Activated CD4-positive, alpha-beta T cell treated with anti-CD3 and anti-CD28 coated beads, Interleukin-2, amount 10 ng/mL, durations not matched to agents 7 days and 5 days (primary cell): ENCODE data around the gene KCNQ4. TPM values are rescaled to one million over a fixed set of nuclear protein-coding genes. Genes with fewer than 3 reads are reported as not detected.

Experiments used
- CTCF ChIA-PET: fragments of 350-600 bp; sonication (Branson Sonifier 250); formaldehyde crosslinking; loops from one replicate; lab custom pipeline; 2021; ENCODE audit warnings: antibody characterized with exemption; lab: Charles Lee
- POLR2A ChIA-PET: fragments of 350-600 bp; sonication (Branson Sonifier 250); formaldehyde crosslinking; loops from one replicate; lab custom pipeline; 2021; ENCODE audit warnings: antibody characterized with exemption; lab: Charles Lee
- DNase-seq: peaks from one replicate; pipeline ENCODE4 v3.0.0-alpha.2; 2020
- H3K27ac Mint-ChIP-seq: one replicate; pipeline ENCODE4 v1.8.0; 2021; ENCODE audit warnings: mild to moderate bottlenecking, moderate library complexity, mixed read lengths
- H3K27me3 Mint-ChIP-seq: one replicate; pipeline ENCODE4 v1.8.0; 2021; ENCODE audit warnings: mixed read lengths
- H3K36me3 Mint-ChIP-seq: one replicate; pipeline ENCODE4 v1.8.0; 2021; ENCODE audit warnings: low read depth, mixed read lengths
- H3K4me1 Mint-ChIP-seq: one replicate; pipeline ENCODE4 v1.8.0; 2021; ENCODE audit warnings: mixed read lengths
- H3K4me3 Mint-ChIP-seq: one replicate; pipeline ENCODE4 v1.8.0; 2021; ENCODE audit warnings: mild to moderate bottlenecking, moderate library complexity, mixed read lengths
- H3K9me3 Mint-ChIP-seq: one replicate; pipeline ENCODE4 v1.8.0; 2021; ENCODE audit warnings: mixed read lengths
- total RNA-seq, 2 experiments: library from RNA; stranded (reverse); gene quantifications; one replicate each; pipeline ENCODE4 v1.2.3, GENCODE V29; 2021

The KCNQ4 gene
- total RNA-seq = under 1 TPM; 0.23 to 0.52 TPM

- H3K9me3 Mint-ChIP-seq = no peaks in the 10 kb centered on the region
- no peak within 1 kb of the TSS for H3K27ac Mint-ChIP-seq
- POLR2A ChIA-PET = no interaction called here
- H3K36me3 Mint-ChIP-seq = peaks cover 7% of the 10 kb centered on the region
- no peak for DNase-seq
- H3K4me1 Mint-ChIP-seq = peaks cover 13% of the 10 kb centered on the region
- peak within 1 kb of the TSS; percentile 64 for H3K4me3 Mint-ChIP-seq
- CTCF ChIA-PET = interaction anchor here (2.0 kb wide), 1 partner anchor 11 kb away, joined by 7 read pairs; no protein-coding TSS in a partner anchor
- H3K27me3 Mint-ChIP-seq = peaks cover 36% of the 10 kb centered on the region
Observed at GRCh38 chr1:40783001-40783905, at the start of gene KCNQ4. TSS of gene KCNQ4 (plus strand) at chr1:40783787. CDS start at chr1:40784094, 307 bp downstream.

GRCh38 chr1:40734882-40735628 lies 48.5 kb upstream of the KCNQ4 start:
- H3K4me1 Mint-ChIP-seq = peaks cover 24% of the 10 kb centered on the region
- CTCF ChIA-PET = interaction anchor here (0.6 kb wide), 2 partner anchors 649 to 657 kb away, joined by 3 read pairs; no protein-coding TSS in a partner anchor

GRCh38 chr1:40736085-40736531 lies 47.5 kb upstream of the KCNQ4 start:
- POLR2A ChIA-PET = no interaction called here

More at GRCh38 chr1:40734882-40735628, 48.5 kb upstream of the KCNQ4 start:
- POLR2A ChIA-PET = no interaction called here
- Mint-ChIP-seq H3K36me3 (peaks cover 35% of the 10 kb centered on the region), H3K27me3 (no peaks in the 10 kb centered on the region), H3K27ac (no peak overlapping the region), H3K4me3 (no peak overlapping the region), H3K9me3 (no peaks in the 10 kb centered on the region)
- DNase-seq = no peak

GRCh38 chr1:40738831-40739230 lies 44.8 kb upstream of the KCNQ4 start:
- DNase-seq = no peak
- H3K4me1 Mint-ChIP-seq = peaks cover 23% of the 10 kb centered on the region
- H3K9me3 Mint-ChIP-seq = no peaks in the 10 kb centered on the region
- no peak overlapping the region for H3K4me3 Mint-ChIP-seq
- H3K36me3 Mint-ChIP-seq = peaks cover 55% of the 10 kb centered on the region
- H3K27me3 Mint-ChIP-seq = no peaks in the 10 kb centered on the region
- POLR2A ChIA-PET = no interaction called here
- H3K27ac Mint-ChIP-seq = no peak overlapping the region
- CTCF ChIA-PET = interaction anchor here (1.7 kb wide), 1 partner anchor 28 kb away, joined by 4 read pairs; no protein-coding TSS in a partner anchor

More at GRCh38 chr1:40736085-40736531, 47.5 kb upstream of the KCNQ4 start:
- no peak overlapping the region for H3K4me3 Mint-ChIP-seq
- H3K27me3 Mint-ChIP-seq = no peaks in the 10 kb centered on the region
- peaks cover 21% of the 10 kb centered on the region for H3K4me1 Mint-ChIP-seq
- CTCF ChIA-PET = interaction anchor here (1.8 kb wide), 1 partner anchor 9 kb away, joined by 10 read pairs; no protein-coding TSS in a partner anchor
- H3K36me3 Mint-ChIP-seq = peaks cover 38% of the 10 kb centered on the region
- no peaks in the 10 kb centered on the region for H3K9me3 Mint-ChIP-seq
- H3K27ac Mint-ChIP-seq = no peak overlapping the region
- DNase-seq = no peak

- Mint-ChIP-seq H3K27ac (peak overlapping the region; percentile 31), H3K9me3 (no peaks in the 10 kb centered on the region), H3K4me3 (no peak overlapping the region), H3K27me3 (no peaks in the 10 kb centered on the region), H3K4me1 (peaks cover 25% of the 10 kb centered on the region), H3K36me3 (peaks cover 59% of the 10 kb centered on the region)
- ChIA-PET POLR2A (no interaction called here), CTCF (interaction anchor here (1.7 kb wide), 1 partner anchor 27 kb away, joined by 4 read pairs; no protein-coding TSS in a partner anchor)
- DNase-seq = no peak
Observed at GRCh38 chr1:40739455-40740008, 44.1 kb upstream of the KCNQ4 start.

GRCh38 chr1:40740039-40740996 lies 43.3 kb upstream of the KCNQ4 start:
- POLR2A ChIA-PET = interaction anchor here (0.6 kb wide), 1 partner anchor 558 kb away, joined by 3 read pairs; no protein-coding TSS in a partner anchor
- H3K27me3 Mint-ChIP-seq = no peaks in the 10 kb centered on the region
- peaks cover 65% of the 10 kb centered on the region for H3K36me3 Mint-ChIP-seq
- CTCF ChIA-PET = interaction anchor here (0.7 kb wide), 1 partner anchor 68 kb away, joined by 5 read pairs; no protein-coding TSS in a partner anchor
- H3K9me3 Mint-ChIP-seq = no peaks in the 10 kb centered on the region
- H3K4me3 Mint-ChIP-seq = no peak overlapping the region
- H3K4me1 Mint-ChIP-seq = peaks cover 26% of the 10 kb centered on the region
- no peak for DNase-seq
- peak overlapping the region; percentile 31 for H3K27ac Mint-ChIP-seq

GRCh38 chr1:40740997-40741736 lies 42.4 kb upstream of the KCNQ4 start:
- no peaks in the 10 kb centered on the region for H3K9me3 Mint-ChIP-seq
- H3K27ac Mint-ChIP-seq = peak overlapping the region; percentile 31
- POLR2A ChIA-PET = interaction anchor here (0.6 kb wide), 1 partner anchor 559 kb away, joined by 3 read pairs; no protein-coding TSS in a partner anchor
- H3K4me1 Mint-ChIP-seq = peaks cover 34% of the 10 kb centered on the region
- H3K4me3 Mint-ChIP-seq = no peak overlapping the region
- DNase-seq = no peak
- CTCF ChIA-PET = interaction anchor here (0.6 to 1.0 kb wide), 4 partner anchors 15 to 69 kb away, joined by 3 to 5 read pairs (median 3); no protein-coding TSS in a partner anchor
- H3K36me3 Mint-ChIP-seq = peaks cover 72% of the 10 kb centered on the region
- no peaks in the 10 kb centered on the region for H3K27me3 Mint-ChIP-seq

- POLR2A ChIA-PET = no interaction called here
- no peak for DNase-seq
Observed at GRCh38 chr1:40742363-40743061, 41.1 kb upstream of the KCNQ4 start.

GRCh38 chr1:40743452-40743851 lies 40.1 kb upstream of the KCNQ4 start:
- Mint-ChIP-seq H3K4me1 (peaks cover 34% of the 10 kb centered on the region), H3K27ac (no peak overlapping the region), H3K9me3 (no peaks in the 10 kb centered on the region), H3K4me3 (no peak overlapping the region), H3K36me3 (peaks cover 85% of the 10 kb centered on the region), H3K27me3 (no peaks in the 10 kb centered on the region)
- ChIA-PET POLR2A (no interaction called here), CTCF (no interaction called here)
- no peak for DNase-seq

More at GRCh38 chr1:40742363-40743061, 41.1 kb upstream of the KCNQ4 start:
- peaks cover 34% of the 10 kb centered on the region for H3K4me1 Mint-ChIP-seq
- H3K27ac Mint-ChIP-seq = no peak overlapping the region
- peaks cover 83% of the 10 kb centered on the region for H3K36me3 Mint-ChIP-seq
- H3K9me3 Mint-ChIP-seq = no peaks in the 10 kb centered on the region
- H3K4me3 Mint-ChIP-seq = no peak overlapping the region
- CTCF ChIA-PET = no interaction called here
- no peaks in the 10 kb centered on the region for H3K27me3 Mint-ChIP-seq

- Mint-ChIP-seq H3K27ac (no peak overlapping the region), H3K4me1 (peaks cover 34% of the 10 kb centered on the region), H3K27me3 (no peaks in the 10 kb centered on the region), H3K9me3 (no peaks in the 10 kb centered on the region), H3K36me3 (peaks cover 85% of the 10 kb centered on the region), H3K4me3 (no peak overlapping the region)
- POLR2A ChIA-PET = no interaction called here
- CTCF ChIA-PET = no interaction called here
- DNase-seq = no peak
Observed at GRCh38 chr1:40743860-40744259, 39.7 kb upstream of the KCNQ4 start.
